HEK293 (cell line): ENCODE measurements around the gene CEBPE.

Experiments used
- CTCF ChIA-PET: fragments of 350-600 bp; formaldehyde crosslinking; extraction: SDS; loops from one replicate; lab custom pipeline; 2021; ENCODE audit warnings: antibody characterized with exemption; lab: Yijun Ruan, JAX
- POLR2A ChIA-PET: fragments of 300-600 bp; formaldehyde crosslinking; extraction: SDS; loops from one replicate; lab custom pipeline; 2020; ENCODE audit warnings: antibody characterized with exemption, inconsistent platforms; lab: Yijun Ruan, JAX
- H3K27ac ChIP-seq: fragments of 200-500 bp; sonication (Bioruptor generic); 2 replicates; pipeline ENCODE4 v1.5.1; 2014; ENCODE audit warnings: low read depth, low read length, control low read depth, inconsistent platforms; ENCODE audit errors: extremely low read depth
- H3K36me3 ChIP-seq, 2 experiments: fragments of 200-500 bp in 1 of 2; sonication (Bioruptor generic) in 1 of 2; 1 replicate in 1 of 2; 2 replicates in 1 of 2; pipeline ENCODE4 v1.5.1; 2014 to 2017; ENCODE audit warnings: inconsistent platforms in 2 of 2, low read length in 2 of 2; ENCODE audit not compliant: control insufficient read depth in 2 of 2, insufficient read depth in 1 of 2
- H3K4me1 ChIP-seq: fragments of 200-500 bp; sonication (Bioruptor generic); 2 replicates; pipeline ENCODE4 v1.5.1; 2014; ENCODE audit warnings: mild to moderate bottlenecking, low read length, inconsistent platforms; ENCODE audit not compliant: control insufficient read depth, insufficient read depth
- H3K4me3 ChIP-seq: 2 replicates; pipeline ENCODE4 v1.5.1; 2011; ENCODE audit warnings: low read depth, mild to moderate bottlenecking, control low read depth, low read length, moderate library complexity
- H3K9me3 ChIP-seq: fragments of 200-500 bp; sonication (Bioruptor generic); 2 replicates; pipeline ENCODE4 v1.5.1; 2014; ENCODE audit warnings: low read depth, low read length, inconsistent platforms; ENCODE audit not compliant: control insufficient read depth, insufficient read depth
- ZNF10 ChIP-seq: fragments of 450-650 bp; formaldehyde crosslinking; IDR thresholded peaks from 2 replicates; pipeline ENCODE4 v1.5.1; 2017; ENCODE audit warnings: missing biosample characterization, missing genetic modification characterization
- ZNF2 ChIP-seq: fragments of 450-650 bp; formaldehyde crosslinking; IDR thresholded peaks from 2 replicates; pipeline ENCODE4 v1.5.1; 2016; ENCODE audit warnings: missing biosample characterization, missing genetic modification characterization
- TF ChIP-seq, protein P1 (sequence below): fragments of 450-650 bp; formaldehyde crosslinking; conservative IDR thresholded peaks from 2 replicates; pipeline ENCODE4 v1.5.1; 2016; ENCODE audit warnings: low read depth, missing biosample characterization, missing genetic modification characterization
- TF ChIP-seq, protein P2 (sequence below): fragments of 450-650 bp; formaldehyde crosslinking; IDR thresholded peaks from 2 replicates; pipeline ENCODE4 v1.5.1; 2017; ENCODE audit warnings: missing biosample characterization, missing genetic modification characterization
- TF ChIP-seq, protein P3 (sequence below): fragments of 450-650 bp; formaldehyde crosslinking; IDR thresholded peaks from 2 replicates; pipeline ENCODE4 v1.5.1; 2016; ENCODE audit warnings: missing biosample characterization, missing genetic modification characterization

Gene CEBPE

DNA sequence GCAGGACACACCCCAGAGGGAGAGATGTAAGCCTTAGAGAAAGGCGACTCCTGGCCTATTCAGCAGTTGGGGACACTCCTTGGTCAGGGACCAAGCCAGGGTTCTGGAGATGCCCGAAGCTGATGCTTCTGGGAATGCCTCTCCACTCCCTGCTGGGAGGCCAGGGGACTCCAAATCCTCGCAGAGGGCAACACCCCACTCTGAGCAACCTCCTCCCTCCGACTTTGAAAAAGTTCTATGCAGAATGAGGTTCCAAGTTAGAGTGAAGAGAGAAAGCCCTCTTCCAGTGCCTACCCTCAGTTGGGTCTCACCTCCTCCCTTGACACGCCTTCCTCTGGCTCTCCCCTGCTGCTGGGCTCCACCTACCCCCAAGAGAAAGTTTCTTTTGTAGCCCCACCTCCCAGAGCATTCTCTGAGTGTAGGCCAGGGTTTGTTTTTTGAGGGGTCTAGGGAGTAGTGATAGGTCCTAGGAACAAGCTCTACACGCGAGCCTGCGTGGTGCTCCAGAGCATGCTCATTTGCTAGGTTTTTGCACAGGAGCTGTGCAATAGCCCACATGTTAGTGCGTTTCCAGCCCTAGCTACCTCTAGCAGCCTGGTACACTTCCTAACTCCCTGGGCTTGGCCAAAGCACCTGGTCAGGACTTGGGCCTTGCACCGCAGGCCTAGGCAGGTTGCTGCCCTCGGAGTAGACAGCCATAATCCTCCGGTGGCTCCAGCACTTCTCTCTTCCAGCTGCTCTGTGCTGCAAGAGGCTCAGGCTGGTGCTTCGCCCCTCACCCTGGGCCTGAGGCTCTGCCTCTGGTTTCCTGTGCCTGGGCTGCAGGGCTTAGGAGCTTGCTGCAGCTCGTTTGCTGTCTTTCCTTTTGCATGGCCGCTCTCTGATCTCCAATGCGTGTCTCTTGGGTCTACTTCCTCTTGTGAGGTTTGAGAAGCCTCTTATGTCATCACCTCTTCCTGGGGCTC lies 590 bp upstream of the CEBPE start (continued):
- TF ChIP-seq, protein P1, sequence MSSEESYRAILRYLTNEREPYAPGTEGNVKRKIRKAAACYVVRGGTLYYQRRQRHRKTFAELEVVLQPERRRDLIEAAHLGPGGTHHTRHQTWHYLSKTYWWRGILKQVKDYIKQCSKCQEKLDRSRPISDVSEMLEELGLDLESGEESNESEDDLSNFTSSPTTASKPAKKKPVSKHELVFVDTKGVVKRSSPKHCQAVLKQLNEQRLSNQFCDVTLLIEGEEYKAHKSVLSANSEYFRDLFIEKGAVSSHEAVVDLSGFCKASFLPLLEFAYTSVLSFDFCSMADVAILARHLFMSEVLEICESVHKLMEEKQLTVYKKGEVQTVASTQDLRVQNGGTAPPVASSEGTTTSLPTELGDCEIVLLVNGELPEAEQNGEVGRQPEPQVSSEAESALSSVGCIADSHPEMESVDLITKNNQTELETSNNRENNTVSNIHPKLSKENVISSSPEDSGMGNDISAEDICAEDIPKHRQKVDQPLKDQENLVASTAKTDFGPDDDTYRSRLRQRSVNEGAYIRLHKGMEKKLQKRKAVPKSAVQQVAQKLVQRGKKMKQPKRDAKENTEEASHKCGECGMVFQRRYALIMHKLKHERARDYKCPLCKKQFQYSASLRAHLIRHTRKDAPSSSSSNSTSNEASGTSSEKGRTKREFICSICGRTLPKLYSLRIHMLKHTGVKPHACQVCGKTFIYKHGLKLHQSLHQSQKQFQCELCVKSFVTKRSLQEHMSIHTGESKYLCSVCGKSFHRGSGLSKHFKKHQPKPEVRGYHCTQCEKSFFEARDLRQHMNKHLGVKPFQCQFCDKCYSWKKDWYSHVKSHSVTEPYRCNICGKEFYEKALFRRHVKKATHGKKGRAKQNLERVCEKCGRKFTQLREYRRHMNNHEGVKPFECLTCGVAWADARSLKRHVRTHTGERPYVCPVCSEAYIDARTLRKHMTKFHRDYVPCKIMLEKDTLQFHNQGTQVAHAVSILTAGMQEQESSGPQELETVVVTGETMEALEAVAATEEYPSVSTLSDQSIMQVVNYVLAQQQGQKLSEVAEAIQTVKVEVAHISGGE (tag by site-specific recombination), result no peak

- POLR2A ChIA-PET, result interaction anchor here (0.6 to 1.6 kb wide), 3 partner anchors 22 to 153 kb away, joined by 3 to 11 read pairs (median 5); partner anchors contain the start of genes ACIN1 and C14orf119
- H3K4me3 ChIP-seq, result no peak overlapping the region
- H3K4me1 ChIP-seq, result no peaks in the 10 kb centered on the region; the same call in 1 of the 2 replicates
- H3K36me3 ChIP-seq, result no peaks in the 10 kb centered on the region
- H3K9me3 ChIP-seq, result no peaks in the 10 kb centered on the region
- CTCF ChIA-PET, result interaction anchor here (0.9 to 11.2 kb wide), 4 partner anchors 41 to 122 kb away, joined by 3 to 424 read pairs (median 4); partner anchors contain the start of gene SLC7A8
- H3K27ac ChIP-seq, result no peak overlapping the region
- TF ChIP-seq, protein P2, sequence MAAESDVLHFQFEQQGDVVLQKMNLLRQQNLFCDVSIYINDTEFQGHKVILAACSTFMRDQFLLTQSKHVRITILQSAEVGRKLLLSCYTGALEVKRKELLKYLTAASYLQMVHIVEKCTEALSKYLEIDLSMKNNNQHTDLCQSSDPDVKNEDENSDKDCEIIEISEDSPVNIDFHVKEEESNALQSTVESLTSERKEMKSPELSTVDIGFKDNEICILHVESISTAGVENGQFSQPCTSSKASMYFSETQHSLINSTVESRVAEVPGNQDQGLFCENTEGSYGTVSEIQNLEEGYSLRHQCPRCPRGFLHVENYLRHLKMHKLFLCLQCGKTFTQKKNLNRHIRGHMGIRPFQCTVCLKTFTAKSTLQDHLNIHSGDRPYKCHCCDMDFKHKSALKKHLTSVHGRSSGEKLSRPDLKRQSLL, result 0 out of 2 replicates have a peak, but pooled peaks have one; percentile 46
- no peak for TF ChIP-seq ZNF2 (tag by site-specific recombination)
Observed at GRCh38 chr14:23117371-23118020, 1.6 kb downstream of the CEBPE start.

DNA sequence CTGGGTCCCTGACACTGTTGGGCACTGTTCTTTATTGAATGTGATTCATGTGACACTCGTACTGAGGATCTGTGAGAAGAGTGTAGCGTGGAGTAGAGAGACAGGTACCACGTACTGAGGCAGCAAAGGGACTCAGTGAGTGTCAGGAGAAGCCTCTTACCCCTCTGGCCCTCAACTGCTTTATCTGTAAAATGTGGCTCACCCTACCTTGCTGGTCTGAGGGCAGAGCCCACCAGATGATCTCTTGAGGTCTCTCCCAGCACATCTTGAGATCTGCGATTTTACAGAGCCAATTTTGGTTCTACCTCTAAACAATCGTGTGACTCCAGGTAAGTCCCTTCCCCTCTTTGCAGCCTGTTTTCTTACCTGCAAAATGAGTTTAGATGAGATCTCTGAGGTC lies 3.1 kb downstream of the CEBPE start:
- Histone ChIP-seq H3K9me3 (no peaks in the 10 kb centered on the region), H3K4me1 (no peaks in the 10 kb centered on the region; the same call in 1 of the 2 replicates), H3K4me3 (no peak overlapping the region), H3K27ac (no peak overlapping the region)
- CTCF ChIA-PET, result interaction anchor here (0.6 to 1.2 kb wide), 4 partner anchors 47 to 264 kb away, joined by 3 to 6 read pairs (median 4); no protein-coding TSS in a partner anchor
- POLR2A ChIA-PET, result interaction anchor here (1.8 kb wide), 1 partner anchor 21 kb away, joined by 9 read pairs; the partner anchor contains the start of genes ACIN1 and C14orf119
- TF ChIP-seq ZNF10 (tag by site-specific recombination), result peak; percentile 78
- TF ChIP-seq, protein P3, sequence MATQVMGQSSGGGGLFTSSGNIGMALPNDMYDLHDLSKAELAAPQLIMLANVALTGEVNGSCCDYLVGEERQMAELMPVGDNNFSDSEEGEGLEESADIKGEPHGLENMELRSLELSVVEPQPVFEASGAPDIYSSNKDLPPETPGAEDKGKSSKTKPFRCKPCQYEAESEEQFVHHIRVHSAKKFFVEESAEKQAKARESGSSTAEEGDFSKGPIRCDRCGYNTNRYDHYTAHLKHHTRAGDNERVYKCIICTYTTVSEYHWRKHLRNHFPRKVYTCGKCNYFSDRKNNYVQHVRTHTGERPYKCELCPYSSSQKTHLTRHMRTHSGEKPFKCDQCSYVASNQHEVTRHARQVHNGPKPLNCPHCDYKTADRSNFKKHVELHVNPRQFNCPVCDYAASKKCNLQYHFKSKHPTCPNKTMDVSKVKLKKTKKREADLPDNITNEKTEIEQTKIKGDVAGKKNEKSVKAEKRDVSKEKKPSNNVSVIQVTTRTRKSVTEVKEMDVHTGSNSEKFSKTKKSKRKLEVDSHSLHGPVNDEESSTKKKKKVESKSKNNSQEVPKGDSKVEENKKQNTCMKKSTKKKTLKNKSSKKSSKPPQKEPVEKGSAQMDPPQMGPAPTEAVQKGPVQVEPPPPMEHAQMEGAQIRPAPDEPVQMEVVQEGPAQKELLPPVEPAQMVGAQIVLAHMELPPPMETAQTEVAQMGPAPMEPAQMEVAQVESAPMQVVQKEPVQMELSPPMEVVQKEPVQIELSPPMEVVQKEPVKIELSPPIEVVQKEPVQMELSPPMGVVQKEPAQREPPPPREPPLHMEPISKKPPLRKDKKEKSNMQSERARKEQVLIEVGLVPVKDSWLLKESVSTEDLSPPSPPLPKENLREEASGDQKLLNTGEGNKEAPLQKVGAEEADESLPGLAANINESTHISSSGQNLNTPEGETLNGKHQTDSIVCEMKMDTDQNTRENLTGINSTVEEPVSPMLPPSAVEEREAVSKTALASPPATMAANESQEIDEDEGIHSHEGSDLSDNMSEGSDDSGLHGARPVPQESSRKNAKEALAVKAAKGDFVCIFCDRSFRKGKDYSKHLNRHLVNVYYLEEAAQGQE (tag by site-specific recombination), result no peak
- TF ChIP-seq, all 188 proteins: peak for 1
- no peaks in the 10 kb centered on the region for H3K36me3 ChIP-seq
